ENCODE data around the gene EFNA1. TPM values are rescaled to one million over a fixed set of nuclear protein-coding genes. Genes with fewer than 3 reads are reported as not detected.

Gene EFNA1
- total and polyA plus RNA-seq, 2 of the 13 experiments (the other 11 are each of a cell fraction or from before 2014, with no cell fraction given), result 81.8 to 874 TPM

GRCh38 chr1:155091071-155092051 is 36.3 kb upstream of the EFNA1 start (continued):
- TF ChIP-seq, protein P1, sequence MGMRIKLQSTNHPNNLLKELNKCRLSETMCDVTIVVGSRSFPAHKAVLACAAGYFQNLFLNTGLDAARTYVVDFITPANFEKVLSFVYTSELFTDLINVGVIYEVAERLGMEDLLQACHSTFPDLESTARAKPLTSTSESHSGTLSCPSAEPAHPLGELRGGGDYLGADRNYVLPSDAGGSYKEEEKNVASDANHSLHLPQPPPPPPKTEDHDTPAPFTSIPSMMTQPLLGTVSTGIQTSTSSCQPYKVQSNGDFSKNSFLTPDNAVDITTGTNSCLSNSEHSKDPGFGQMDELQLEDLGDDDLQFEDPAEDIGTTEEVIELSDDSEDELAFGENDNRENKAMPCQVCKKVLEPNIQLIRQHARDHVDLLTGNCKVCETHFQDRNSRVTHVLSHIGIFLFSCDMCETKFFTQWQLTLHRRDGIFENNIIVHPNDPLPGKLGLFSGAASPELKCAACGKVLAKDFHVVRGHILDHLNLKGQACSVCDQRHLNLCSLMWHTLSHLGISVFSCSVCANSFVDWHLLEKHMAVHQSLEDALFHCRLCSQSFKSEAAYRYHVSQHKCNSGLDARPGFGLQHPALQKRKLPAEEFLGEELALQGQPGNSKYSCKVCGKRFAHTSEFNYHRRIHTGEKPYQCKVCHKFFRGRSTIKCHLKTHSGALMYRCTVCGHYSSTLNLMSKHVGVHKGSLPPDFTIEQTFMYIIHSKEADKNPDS (CRISPR knock-in tag; IDR thresholded peaks at IDR 0.05), result 0 out of 2 replicates have a peak, but pooled peaks have one; percentile 16
- TF ChIP-seq ZNF251 (CRISPR knock-in tag; IDR thresholded peaks at IDR 0.05), result no peak
- peak; percentile 71; the same call in 1 of the 2 replicates for TF ChIP-seq YEATS4 (CRISPR knock-in tag; IDR thresholded peaks at IDR 0.05; ENCODE audit: borderline replicate concordance)
- peak; percentile 93; the same call in 1 of the 2 replicates for TF ChIP-seq ZNF501 (CRISPR knock-in tag; IDR thresholded peaks at IDR 0.05)
- TF ChIP-seq NR2C2 (CRISPR knock-in tag; IDR thresholded peaks at IDR 0.05; ENCODE audit: borderline replicate concordance), result peak; percentile 97
- TF ChIP-seq MAF1 (CRISPR knock-in tag; IDR thresholded peaks at IDR 0.05; ENCODE audit: borderline replicate concordance), result no peak
- peak; percentile 80 for TF ChIP-seq BORCS8-MEF2B (CRISPR knock-in tag; IDR thresholded peaks at IDR 0.05)
- TF ChIP-seq ZNF414 (CRISPR knock-in tag; IDR thresholded peaks at IDR 0.05), result peak; percentile 93; the same call in 1 of the 2 replicates
- TF ChIP-seq ZSCAN9 (CRISPR knock-in tag; IDR thresholded peaks at IDR 0.05; ENCODE audit: borderline replicate concordance), result peak; percentile 54; the same call in 1 of the 2 replicates
- peak; percentile 60 to 90 for TF ChIP-seq NR2F1 (CRISPR knock-in tag; IDR thresholded peaks at IDR 0.05)
- TF ChIP-seq ZNF672 (CRISPR knock-in tag; IDR thresholded peaks at IDR 0.05), result no peak
- peak; percentile 88 for TF ChIP-seq ARNT2 (CRISPR knock-in tag; IDR thresholded peaks at IDR 0.05; ENCODE audit: low read depth)
- TF ChIP-seq, protein P2, sequence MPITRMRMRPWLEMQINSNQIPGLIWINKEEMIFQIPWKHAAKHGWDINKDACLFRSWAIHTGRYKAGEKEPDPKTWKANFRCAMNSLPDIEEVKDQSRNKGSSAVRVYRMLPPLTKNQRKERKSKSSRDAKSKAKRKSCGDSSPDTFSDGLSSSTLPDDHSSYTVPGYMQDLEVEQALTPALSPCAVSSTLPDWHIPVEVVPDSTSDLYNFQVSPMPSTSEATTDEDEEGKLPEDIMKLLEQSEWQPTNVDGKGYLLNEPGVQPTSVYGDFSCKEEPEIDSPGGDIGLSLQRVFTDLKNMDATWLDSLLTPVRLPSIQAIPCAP (CRISPR knock-in tag; IDR thresholded peaks at IDR 0.05; ENCODE audit: low read depth), result no peak
- peak; percentile 98 for TF ChIP-seq GFI1 (CRISPR knock-in tag; IDR thresholded peaks at IDR 0.05; ENCODE audit: borderline replicate concordance)
- 0 out of 2 replicates have a peak, but pooled peaks have one; percentile 68 for TF ChIP-seq NCOA1 (CRISPR knock-in tag; IDR thresholded peaks at IDR 0.05)
- no peak for TF ChIP-seq RBM39 (IDR thresholded peaks at IDR 0.05; ENCODE audit: low read depth, low read length, poor library complexity, severe bottlenecking)
- TF ChIP-seq, protein P3, sequence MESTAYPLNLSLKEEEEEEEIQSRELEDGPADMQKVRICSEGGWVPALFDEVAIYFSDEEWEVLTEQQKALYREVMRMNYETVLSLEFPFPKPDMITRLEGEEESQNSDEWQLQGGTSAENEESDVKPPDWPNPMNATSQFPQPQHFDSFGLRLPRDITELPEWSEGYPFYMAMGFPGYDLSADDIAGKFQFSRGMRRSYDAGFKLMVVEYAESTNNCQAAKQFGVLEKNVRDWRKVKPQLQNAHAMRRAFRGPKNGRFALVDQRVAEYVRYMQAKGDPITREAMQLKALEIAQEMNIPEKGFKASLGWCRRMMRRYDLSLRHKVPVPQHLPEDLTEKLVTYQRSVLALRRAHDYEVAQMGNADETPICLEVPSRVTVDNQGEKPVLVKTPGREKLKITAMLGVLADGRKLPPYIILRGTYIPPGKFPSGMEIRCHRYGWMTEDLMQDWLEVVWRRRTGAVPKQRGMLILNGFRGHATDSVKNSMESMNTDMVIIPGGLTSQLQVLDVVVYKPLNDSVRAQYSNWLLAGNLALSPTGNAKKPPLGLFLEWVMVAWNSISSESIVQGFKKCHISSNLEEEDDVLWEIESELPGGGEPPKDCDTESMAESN (CRISPR knock-in tag; conservative IDR thresholded peaks at IDR 0.05), result peak; percentile 87
- TF ChIP-seq ZNF549 (CRISPR knock-in tag; IDR thresholded peaks at IDR 0.05), result no peak
- TF ChIP-seq ZNF496 (CRISPR knock-in tag; IDR thresholded peaks at IDR 0.05; ENCODE audit: insufficient replicate concordance), result no peak
- TF ChIP-seq KDM6A (CRISPR knock-in tag; IDR thresholded peaks at IDR 0.05; ENCODE audit: low read depth), result peak; percentile 78
- TF ChIP-seq, protein P4, sequence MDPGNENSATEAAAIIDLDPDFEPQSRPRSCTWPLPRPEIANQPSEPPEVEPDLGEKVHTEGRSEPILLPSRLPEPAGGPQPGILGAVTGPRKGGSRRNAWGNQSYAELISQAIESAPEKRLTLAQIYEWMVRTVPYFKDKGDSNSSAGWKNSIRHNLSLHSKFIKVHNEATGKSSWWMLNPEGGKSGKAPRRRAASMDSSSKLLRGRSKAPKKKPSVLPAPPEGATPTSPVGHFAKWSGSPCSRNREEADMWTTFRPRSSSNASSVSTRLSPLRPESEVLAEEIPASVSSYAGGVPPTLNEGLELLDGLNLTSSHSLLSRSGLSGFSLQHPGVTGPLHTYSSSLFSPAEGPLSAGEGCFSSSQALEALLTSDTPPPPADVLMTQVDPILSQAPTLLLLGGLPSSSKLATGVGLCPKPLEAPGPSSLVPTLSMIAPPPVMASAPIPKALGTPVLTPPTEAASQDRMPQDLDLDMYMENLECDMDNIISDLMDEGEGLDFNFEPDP (CRISPR knock-in tag; conservative IDR thresholded peaks at IDR 0.05), result 0 out of 2 replicates have a peak, but pooled peaks have one; percentile 83

Data from HepG2 (cell line).